HEK293 (cell line): ENCODE data around the gene CAMKMT.
A peak's percentile ranks its signal among the peaks of the same experiment; 100 is the strongest.

ENCODE experiments used
- CTCF ChIA-PET: fragments of 350-600 bp; formaldehyde crosslinking; extraction: SDS; loops from one replicate; lab custom pipeline; 2021; ENCODE audit warnings: antibody characterized with exemption; lab: Yijun Ruan, JAX
- POLR2A ChIA-PET: fragments of 300-600 bp; formaldehyde crosslinking; extraction: SDS; loops from one replicate; lab custom pipeline; 2020; ENCODE audit warnings: antibody characterized with exemption, inconsistent platforms; lab: Yijun Ruan, JAX
- H3K27ac ChIP-seq: fragments of 200-500 bp; sonication (Bioruptor generic); 2 replicates; pipeline ENCODE4 v1.5.1; 2014; ENCODE audit warnings: low read depth, low read length, control low read depth, inconsistent platforms; ENCODE audit errors: extremely low read depth
- H3K36me3 ChIP-seq, 2 experiments: fragments of 200-500 bp in 1 of 2; sonication (Bioruptor generic) in 1 of 2; 1 replicate in 1 of 2; 2 replicates in 1 of 2; pipeline ENCODE4 v1.5.1; 2014 to 2017; ENCODE audit warnings: inconsistent platforms in 2 of 2, low read length in 2 of 2; ENCODE audit not compliant: control insufficient read depth in 2 of 2, insufficient read depth in 1 of 2
- H3K4me1 ChIP-seq: fragments of 200-500 bp; sonication (Bioruptor generic); 2 replicates; pipeline ENCODE4 v1.5.1; 2014; ENCODE audit warnings: mild to moderate bottlenecking, low read length, inconsistent platforms; ENCODE audit not compliant: control insufficient read depth, insufficient read depth
- H3K4me3 ChIP-seq: 2 replicates; pipeline ENCODE4 v1.5.1; 2011; ENCODE audit warnings: low read depth, mild to moderate bottlenecking, control low read depth, low read length, moderate library complexity
- H3K9me3 ChIP-seq: fragments of 200-500 bp; sonication (Bioruptor generic); 2 replicates; pipeline ENCODE4 v1.5.1; 2014; ENCODE audit warnings: low read depth, low read length, inconsistent platforms; ENCODE audit not compliant: control insufficient read depth, insufficient read depth
- SCRT1 ChIP-seq: fragments of 450-650 bp; formaldehyde crosslinking; IDR thresholded peaks from 2 replicates; pipeline ENCODE4 v1.5.1; 2016; ENCODE audit warnings: missing biosample characterization, missing genetic modification characterization, borderline replicate concordance
- SCRT2 ChIP-seq: fragments of 450-650 bp; formaldehyde crosslinking; IDR thresholded peaks from 2 replicates; pipeline ENCODE4 v1.5.1; 2016; ENCODE audit warnings: missing biosample characterization, missing genetic modification characterization
- ZNF248 ChIP-seq: fragments of 450-650 bp; formaldehyde crosslinking; IDR thresholded peaks from 2 replicates; pipeline ENCODE4 v1.5.1; 2017; ENCODE audit warnings: missing biosample characterization, missing genetic modification characterization

CAMKMT gene

DNA sequence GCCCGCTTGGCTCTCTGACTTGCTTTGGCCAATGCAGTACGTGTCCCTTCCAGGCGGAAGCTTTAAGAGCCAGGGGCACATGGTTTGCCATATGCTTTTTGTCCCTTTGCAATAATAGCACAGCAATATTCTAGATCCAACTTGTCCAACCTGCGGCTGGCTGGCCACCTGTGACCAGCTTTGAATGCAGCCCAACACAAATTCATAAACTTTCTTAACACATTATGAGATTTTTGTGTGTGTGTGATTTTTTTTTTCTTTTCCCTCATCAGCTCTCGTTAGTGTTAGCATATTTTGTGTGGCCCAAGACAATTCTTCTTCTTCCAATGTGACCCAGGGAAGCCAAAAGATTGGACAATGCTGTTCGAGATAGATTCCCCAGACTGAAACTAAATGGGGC lies 460.4 kb downstream of the CAMKMT start:
- CTCF ChIA-PET: no interaction called here
- TF ChIP-seq ZNF248 (no peak), SCRT2 (tag by site-specific recombination) (peak; percentile 50; the same call in 1 of the 2 replicates), SCRT1 (tag by site-specific recombination) (peak; percentile 59; the same call in 1 of the 2 replicates)
- POLR2A ChIA-PET: no interaction called here

More for the DNA sequence above, 460.4 kb downstream of the CAMKMT start:
- no peak overlapping the region for H3K4me3 ChIP-seq
- no peaks in the 10 kb centered on the region for H3K9me3 ChIP-seq
- H3K27ac ChIP-seq: no peak overlapping the region
- H3K4me1 ChIP-seq: 0 out of 2 replicates have a peak, but pooled peaks cover 2% of the 10 kb centered on the region
- H3K36me3 ChIP-seq: no peaks in the 10 kb centered on the region
